Measurements from ENCODE around the gene BACH2. TPM values are rescaled to one million over a fixed set of nuclear protein-coding genes. Genes with fewer than 3 reads are reported as not detected.

BACH2 gene
- total and polyA plus RNA-seq, 2 of the 8 experiments (the other 6 are each of a cell fraction or from before 2014, with no cell fraction given), result 1.9 to 5.9 TPM

DNA sequence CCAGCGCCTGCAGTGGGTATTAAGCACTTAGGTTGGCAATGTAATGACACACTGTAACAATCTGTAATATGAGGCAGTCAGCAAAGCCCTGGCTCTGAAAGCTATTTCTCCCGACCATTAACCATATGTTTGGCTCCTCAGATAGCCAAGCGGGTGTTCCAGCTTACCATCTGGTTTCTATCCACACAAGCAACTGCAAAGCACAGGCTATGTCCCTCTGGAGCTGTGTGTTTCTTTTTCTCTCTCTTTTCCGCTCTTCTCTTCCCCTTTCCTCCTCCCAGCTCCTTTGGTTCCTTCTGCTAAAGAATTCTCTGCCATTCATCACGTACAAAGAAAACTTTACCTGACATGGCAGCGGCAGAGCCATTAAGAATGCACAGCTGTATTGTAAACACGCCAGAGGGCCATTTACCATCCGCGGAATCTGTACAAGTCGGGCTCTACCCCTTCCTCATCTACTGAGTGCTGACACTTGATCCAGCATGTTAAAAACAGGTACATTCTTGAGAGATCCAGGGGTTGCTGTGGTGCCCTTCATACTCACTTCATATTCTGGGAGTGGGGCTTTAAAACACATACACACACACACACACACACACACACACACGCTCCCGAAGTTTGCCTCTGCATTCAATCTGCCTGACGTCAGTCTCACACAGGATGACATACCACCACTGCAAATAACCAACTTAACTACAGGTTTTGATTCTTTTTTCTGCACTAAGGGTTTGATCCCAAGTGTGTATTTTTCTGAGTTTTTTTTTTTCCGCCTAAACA, 77.2 kb downstream of the BACH2 start (continued):
- TF ChIP-seq EZH2 (IDR thresholded peaks at IDR 0.05; ENCODE audit: low read depth, low read length, severe bottlenecking) (no peak), TEAD4 (IDR thresholded peaks at IDR 0.05; ENCODE audit: low read depth, low read length) (no peak), USF2 (IDR thresholded peaks at IDR 0.05; ENCODE audit: low read length) (no peak), FOSL1 (IDR thresholded peaks at IDR 0.05; ENCODE audit: insufficient read depth, low read depth, low read length) (no peak), BRCA1 (IDR thresholded peaks at IDR 0.05; ENCODE audit: low read depth, low read length) (no peak), RBBP5 (IDR thresholded peaks at IDR 0.05; ENCODE audit: borderline replicate concordance, low read depth, low read length) (no peak), SIRT6 (IDR thresholded peaks at IDR 0.05; ENCODE audit: low read length) (no peak), CBX8 (IDR thresholded peaks at IDR 0.05; ENCODE audit: borderline replicate concordance, low read depth, low read length) (no peak), SRF (IDR thresholded peaks at IDR 0.05; ENCODE audit: low read depth, low read length) (no peak), RNF2 (IDR thresholded peaks at IDR 0.05; ENCODE audit: borderline replicate concordance, low read depth, low read length, missing control alignments, poor library complexity, severe bottlenecking) (no peak), TAF7 (optimal IDR thresholded peaks at IDR 0.05; ENCODE audit: borderline replicate concordance, low read depth, low read length) (no peak)
